ENCODE results near the gene CORO7. TPM values are rescaled to one million over a fixed set of nuclear protein-coding genes. Genes with fewer than 3 reads are reported as not detected.
A peak's percentile ranks its signal among the peaks of the same experiment; 100 is the strongest.

Gene CORO7
- total RNA-seq, 4 donors from 2014 or later = 17.9 to 53.7 (median 29.7) TPM

DNA sequence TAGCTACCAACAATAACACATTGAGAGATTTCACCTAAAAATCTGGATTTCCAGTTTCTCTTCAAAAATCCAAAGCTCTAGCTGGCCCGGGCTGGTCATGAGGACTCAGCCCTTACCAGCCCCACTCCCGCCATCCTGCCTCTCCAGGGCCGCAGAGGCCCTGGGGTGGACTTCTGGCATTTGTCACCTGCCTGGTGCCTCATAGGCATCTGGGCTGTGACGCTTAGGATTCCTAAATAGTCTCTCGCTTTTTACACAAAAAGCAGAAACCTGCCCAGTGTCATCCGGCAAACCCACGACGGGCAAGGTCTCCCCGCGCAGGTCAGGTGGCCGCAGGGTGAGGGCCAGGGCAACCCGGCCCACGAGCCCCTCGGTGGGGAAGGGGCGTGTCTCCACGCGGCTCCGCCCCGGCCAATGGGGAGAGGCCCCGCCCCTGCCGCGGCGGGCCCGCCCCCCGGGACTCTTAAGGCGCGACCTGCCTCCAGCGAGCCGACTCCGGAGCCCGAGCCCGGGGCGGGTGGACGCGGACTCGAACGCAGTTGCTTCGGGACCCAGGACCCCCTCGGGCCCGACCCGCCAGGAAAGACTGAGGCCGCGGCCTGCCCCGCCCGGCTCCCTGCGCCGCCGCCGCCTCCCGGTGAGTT, 44.9 kb downstream of the CORO7 start, which contains the start of gene VASN:
TSS of gene VASN (plus strand) at position 492 of the 644 bp plus-strand sequence. CDS start 9,030 bp downstream, outside the sequence.
- peak within 1 kb of the TSS; percentile 42 to 61 (median 55) for H3K4me3 ChIP-seq (replicated peaks in 1 of 3)
- peak within 1 kb of the TSS; percentile 93 to 99 (median 98) for H3K27ac ChIP-seq
- no peaks in the 10 kb centered on the region for H3K36me3 ChIP-seq
- H3K4me1 ChIP-seq = peaks cover 61 to 75% of the 10 kb centered on the region in 2 donors
- TF ChIP-seq, protein P1, sequence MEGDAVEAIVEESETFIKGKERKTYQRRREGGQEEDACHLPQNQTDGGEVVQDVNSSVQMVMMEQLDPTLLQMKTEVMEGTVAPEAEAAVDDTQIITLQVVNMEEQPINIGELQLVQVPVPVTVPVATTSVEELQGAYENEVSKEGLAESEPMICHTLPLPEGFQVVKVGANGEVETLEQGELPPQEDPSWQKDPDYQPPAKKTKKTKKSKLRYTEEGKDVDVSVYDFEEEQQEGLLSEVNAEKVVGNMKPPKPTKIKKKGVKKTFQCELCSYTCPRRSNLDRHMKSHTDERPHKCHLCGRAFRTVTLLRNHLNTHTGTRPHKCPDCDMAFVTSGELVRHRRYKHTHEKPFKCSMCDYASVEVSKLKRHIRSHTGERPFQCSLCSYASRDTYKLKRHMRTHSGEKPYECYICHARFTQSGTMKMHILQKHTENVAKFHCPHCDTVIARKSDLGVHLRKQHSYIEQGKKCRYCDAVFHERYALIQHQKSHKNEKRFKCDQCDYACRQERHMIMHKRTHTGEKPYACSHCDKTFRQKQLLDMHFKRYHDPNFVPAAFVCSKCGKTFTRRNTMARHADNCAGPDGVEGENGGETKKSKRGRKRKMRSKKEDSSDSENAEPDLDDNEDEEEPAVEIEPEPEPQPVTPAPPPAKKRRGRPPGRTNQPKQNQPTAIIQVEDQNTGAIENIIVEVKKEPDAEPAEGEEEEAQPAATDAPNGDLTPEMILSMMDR (IDR thresholded peaks at IDR 0.05) = no peak
- TF ChIP-seq POLR2A (IDR thresholded peaks at IDR 0.05) = peak; percentile 73 to 98
- peak; percentile 81 to 84 for DNase-seq
- no peaks in the 10 kb centered on the region for H3K27me3 ChIP-seq
- no peaks in the 10 kb centered on the region for H3K9me3 ChIP-seq
- WGBS, 2 donors = 8 to 14% methylated on average over 2 to 9 of the region's 50 CpGs
- intact Hi-C loops (cut with DNase I) = no loop called here

DNA sequence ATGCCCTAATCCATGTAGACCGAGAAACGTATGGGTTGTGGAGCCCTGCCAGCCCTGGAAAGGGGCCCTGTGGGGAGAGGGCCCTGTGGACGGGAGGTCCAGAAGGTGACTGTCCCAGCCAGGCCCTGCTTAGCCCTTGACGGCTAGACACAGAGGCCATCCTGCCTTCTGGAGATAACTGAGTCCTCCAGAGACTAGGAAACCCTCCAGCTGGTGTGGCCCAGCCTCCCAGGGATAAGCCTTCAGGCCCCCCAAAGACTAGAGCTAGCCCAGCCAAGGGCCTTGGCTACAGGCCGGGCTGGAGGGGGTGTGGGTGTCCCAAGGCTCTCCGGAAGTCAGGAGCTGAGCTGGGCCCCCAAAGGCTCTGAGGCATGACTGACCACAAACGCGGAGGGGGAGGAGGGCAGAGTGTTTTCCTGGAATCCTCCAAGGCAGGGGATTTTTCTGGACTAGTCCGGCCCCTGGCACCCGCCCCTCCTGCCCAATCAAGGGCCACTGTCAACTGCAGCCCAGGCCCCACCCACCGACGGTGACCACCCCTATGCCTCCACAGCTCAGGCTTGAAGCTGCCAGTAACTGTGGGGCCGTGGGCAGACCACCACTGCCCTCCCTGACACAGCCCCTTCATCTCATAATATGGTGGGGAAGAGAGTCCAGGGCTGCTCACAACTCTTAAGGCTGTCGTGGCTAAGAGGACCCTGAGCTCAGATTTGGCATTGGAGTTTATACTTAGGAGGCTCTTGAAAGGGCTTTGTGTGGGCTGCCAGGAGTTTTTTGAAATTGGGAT, 45.6 kb downstream of the CORO7 start:
- peak overlapping the region; percentile 93 to 99 (median 98) for H3K27ac ChIP-seq
- WGBS, 2 donors = 45 to 51% methylated on average over 5 to 8 of the region's 14 CpGs
- H3K4me1 ChIP-seq = peaks cover 54 to 67% of the 10 kb centered on the region in 2 donors
- intact Hi-C loops (cut with DNase I) = no loop called here
- TF ChIP-seq POLR2A (IDR thresholded peaks at IDR 0.05) = no peak
- TF ChIP-seq, protein P1 (IDR thresholded peaks at IDR 0.05) = no peak
- no peak overlapping the region for H3K4me3 ChIP-seq (replicated peaks in 1 of 3)
- H3K36me3 ChIP-seq = no peaks in the 10 kb centered on the region
- no peaks in the 10 kb centered on the region for H3K27me3 ChIP-seq
- DNase-seq = peak; percentile 91 to 93
- H3K9me3 ChIP-seq = no peaks in the 10 kb centered on the region

DNA sequence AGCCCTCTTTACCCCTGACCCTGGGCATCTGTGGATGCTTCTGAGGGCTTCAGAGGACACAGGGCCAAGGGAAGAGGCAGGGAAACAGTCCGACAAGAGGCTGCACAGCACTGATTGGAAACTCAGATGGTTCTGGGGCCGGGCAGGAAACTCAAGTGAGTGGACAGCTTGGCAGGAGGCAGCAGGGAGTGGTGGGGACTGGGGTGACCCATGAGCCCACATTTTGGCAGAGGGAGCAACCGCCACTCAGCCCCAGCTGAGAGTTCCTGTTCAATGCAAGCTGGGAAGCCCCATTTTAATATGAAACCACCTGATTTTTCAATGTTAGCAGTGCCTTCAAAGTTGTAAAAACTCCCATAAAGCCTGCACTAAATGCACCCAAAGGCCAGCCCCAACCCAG, 46.2 kb downstream of the CORO7 start:
- WGBS, 2 donors = 83 to 84% methylated on average over 3 of the region's 3 CpGs
- intact Hi-C loops (cut with DNase I) = no loop called here
- TF ChIP-seq, protein P1 (IDR thresholded peaks at IDR 0.05) = no peak
- H3K4me1 ChIP-seq = peaks cover 48 to 61% of the 10 kb centered on the region in 2 donors
- DNase-seq = no peak
- no peaks in the 10 kb centered on the region for H3K36me3 ChIP-seq
- no peaks in the 10 kb centered on the region for H3K9me3 ChIP-seq
- H3K27ac ChIP-seq = peak overlapping the region; percentile 93 to 99 (median 98)
- no peaks in the 10 kb centered on the region for H3K27me3 ChIP-seq
- no peak overlapping the region for H3K4me3 ChIP-seq (replicated peaks in 1 of 3)

DNA sequence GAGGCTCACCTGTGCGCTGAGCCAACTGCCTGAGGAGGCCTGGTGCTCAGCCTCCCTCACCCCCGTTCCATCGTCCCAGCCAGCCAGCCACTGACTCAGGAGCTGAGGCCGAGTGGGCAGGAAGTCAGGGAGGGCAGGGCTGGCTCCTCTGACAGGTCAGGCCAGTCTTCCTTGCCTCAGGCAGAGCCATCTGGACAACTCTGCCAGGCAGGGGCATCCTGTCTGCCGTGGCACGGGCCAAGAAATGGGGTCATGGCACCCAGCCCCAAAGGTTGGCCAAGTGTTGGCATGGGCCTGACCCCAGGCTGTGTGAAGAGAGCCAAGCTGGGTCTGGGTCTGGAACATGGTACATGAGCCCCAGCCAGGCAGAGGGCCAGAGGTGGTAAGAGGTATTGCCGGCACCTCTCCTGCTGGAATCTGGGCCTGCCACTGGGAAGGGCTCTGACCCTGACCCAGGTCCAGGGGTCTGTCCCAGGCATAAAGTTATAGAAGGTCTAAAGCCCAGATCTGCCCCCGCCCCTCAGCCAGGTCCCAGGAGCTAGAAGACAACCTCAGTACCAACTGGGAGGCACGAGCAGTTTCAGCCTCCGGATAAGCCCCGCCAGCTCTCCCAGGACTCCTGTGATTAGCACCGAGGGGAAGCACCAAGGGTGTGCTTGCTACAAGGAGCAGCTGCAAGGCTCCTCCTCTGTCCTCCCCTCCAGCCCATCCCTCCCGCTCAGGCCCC, 47.2 kb downstream of the CORO7 start:
- no peaks in the 10 kb centered on the region for H3K9me3 ChIP-seq
- TF ChIP-seq POLR2A (IDR thresholded peaks at IDR 0.05) = no peak
- TF ChIP-seq, protein P1 (IDR thresholded peaks at IDR 0.05) = no peak
- H3K36me3 ChIP-seq = peaks cover 0 to 3% of the 10 kb centered on the region in 2 donors
- H3K27ac ChIP-seq = peak overlapping the region; percentile 54 to 98 (median 65)
- intact Hi-C loops (cut with DNase I) = no loop called here
- H3K27me3 ChIP-seq = no peaks in the 10 kb centered on the region
- peaks cover 38 to 52% of the 10 kb centered on the region in 2 donors for H3K4me1 ChIP-seq
- H3K4me3 ChIP-seq (replicated peaks in 1 of 3) = no peak overlapping the region
- peak; percentile 75 to 82 for DNase-seq
- 63 to 76% methylated on average over 7 to 13 of the region's 13 CpGs for WGBS, 2 donors
